Psoas muscle (tissue), 8 donors: ENCODE results near the gene AMN1. TPM values are rescaled to one million over a fixed set of nuclear protein-coding genes. Genes with fewer than 3 reads are reported as not detected.

Experiments used
- ATAC-seq, 4 donors: fragments of 200-7000 bp; cut with Tn5 transposase; one replicate each; pipeline ENCODE4 v1.9.1; 2020; ENCODE audit warnings: moderate library complexity in 3 of 4, mild to moderate bottlenecking in 2 of 4
- DNase-seq, 2 donors: peaks; one replicate each; pipeline ENCODE4 v3.0.0-alpha.2; 2020
- H3K27ac ChIP-seq: fragments of 200-600 bp; one replicate; pipeline ENCODE4 v1.8.0; 2022
- H3K27me3 ChIP-seq, 3 donors: fragments of 200-600 bp in 1 of 3; one replicate each; pipeline versions ENCODE4 v1.6.1 to v1.8.0; 2013 to 2022; ENCODE audit warnings: low read length in 2 of 3, mild to moderate bottlenecking in 2 of 3, moderate library complexity in 1 of 3; ENCODE audit not compliant: insufficient read depth in 3 of 3
- H3K36me3 ChIP-seq, 2 donors: fragments of 200-600 bp in 1 of 2; one replicate each; pipeline versions ENCODE4 v1.6.1 to v1.8.0; 2013 to 2022; ENCODE audit warnings: low read depth in 1 of 2, mild to moderate bottlenecking in 1 of 2, moderate library complexity in 1 of 2; ENCODE audit not compliant: insufficient read depth in 1 of 2
- H3K4me1 ChIP-seq: fragments of 200-600 bp; one replicate; pipeline ENCODE4 v1.8.0; 2022
- H3K4me3 ChIP-seq: fragments of 200-600 bp; one replicate; pipeline ENCODE4 v1.8.0; 2022; ENCODE audit warnings: mild to moderate bottlenecking
- H3K9me3 ChIP-seq: fragments of 200-600 bp; one replicate; pipeline ENCODE4 v1.8.0; 2022
- WGBS, 3 donors: extraction: QIAGEN DNeasy Blood & Tissue Kit; methylation state at CpG; one replicate each; pipeline versions ENCODE4 v1.1.6 to v1.1.7; 2013; 5-methylcytosine and 5-hydroxymethylcytosine counted together
- intact Hi-C, 2 donors: fragments of 100-400 bp; cut with DNase I; formaldehyde crosslinking; loops; one replicate each; pipeline versions ENCODE4 v1.11.0 to v1.14.2; 2022
- polyA plus RNA-seq, 3 donors: library from polyadenylated mRNA; stranded (reverse); fragments of 200-250 nt; gene quantifications; one replicate each; pipeline ENCODE4 v1.2.3, GENCODE V29; 2013
- total RNA-seq, 4 donors: library from RNA; stranded (reverse); fragmentation: NEBNext Ultra II Directional in 2 of 4; extraction: Animal tissue kit (Norgen Biotek cat#: 25700) in 2 of 4; gene quantifications; one replicate each; pipeline versions ENCODE4 v1.2.1 to v1.2.4, GENCODE V29; 2021 to 2023
- TF ChIP-seq, protein P1 (sequence below): fragments of 200-600 bp; IDR thresholded peaks from one replicate; pipeline ENCODE4 v1.8.0; 2022; ENCODE audit warnings: antibody characterized with exemption
- donor health status: healthy with polysubstance abuse.
- donor health status: DM: no; HTN: no; CAD: no; lungs with moderate emphysema.
- donor health status: Bipolar disorder and iron deficiency.
- donor health status: healthy.
- donor health status: DM: yes; HTN: yes; CAD: no.
- donor health status: DM: no; HTN: no; CAD: no.
- donor health status: DM: no; HTN: no; CAD: no.
- donor health status: DM: yes; HTN: yes; CAD: no.

Gene AMN1
- total and polyA plus RNA-seq, 7 donors, result 10.4 to 30.0 (median 13.8) TPM

DNA sequence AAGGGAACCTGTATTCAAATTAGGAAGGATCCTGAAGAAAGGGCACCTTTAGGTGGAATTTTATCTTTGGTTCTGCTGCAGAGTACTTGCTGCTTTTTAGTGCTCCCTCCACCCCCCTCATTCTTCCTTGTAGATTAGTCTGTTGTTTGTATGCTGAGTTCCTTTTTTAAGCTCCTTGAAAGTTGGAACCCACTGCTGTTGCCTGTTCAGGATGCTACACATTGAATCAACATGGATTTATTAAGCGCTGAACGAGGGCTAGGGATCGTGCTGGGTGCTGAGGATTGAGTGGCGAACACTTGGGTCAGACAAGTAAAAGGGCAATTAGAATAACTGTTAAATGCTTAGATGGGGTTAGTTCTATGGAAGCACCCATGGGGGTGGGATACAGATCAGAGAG, 884 bp upstream of the AMN1 start:
- TF ChIP-seq, protein P1, sequence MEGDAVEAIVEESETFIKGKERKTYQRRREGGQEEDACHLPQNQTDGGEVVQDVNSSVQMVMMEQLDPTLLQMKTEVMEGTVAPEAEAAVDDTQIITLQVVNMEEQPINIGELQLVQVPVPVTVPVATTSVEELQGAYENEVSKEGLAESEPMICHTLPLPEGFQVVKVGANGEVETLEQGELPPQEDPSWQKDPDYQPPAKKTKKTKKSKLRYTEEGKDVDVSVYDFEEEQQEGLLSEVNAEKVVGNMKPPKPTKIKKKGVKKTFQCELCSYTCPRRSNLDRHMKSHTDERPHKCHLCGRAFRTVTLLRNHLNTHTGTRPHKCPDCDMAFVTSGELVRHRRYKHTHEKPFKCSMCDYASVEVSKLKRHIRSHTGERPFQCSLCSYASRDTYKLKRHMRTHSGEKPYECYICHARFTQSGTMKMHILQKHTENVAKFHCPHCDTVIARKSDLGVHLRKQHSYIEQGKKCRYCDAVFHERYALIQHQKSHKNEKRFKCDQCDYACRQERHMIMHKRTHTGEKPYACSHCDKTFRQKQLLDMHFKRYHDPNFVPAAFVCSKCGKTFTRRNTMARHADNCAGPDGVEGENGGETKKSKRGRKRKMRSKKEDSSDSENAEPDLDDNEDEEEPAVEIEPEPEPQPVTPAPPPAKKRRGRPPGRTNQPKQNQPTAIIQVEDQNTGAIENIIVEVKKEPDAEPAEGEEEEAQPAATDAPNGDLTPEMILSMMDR, result no peak
- ATAC-seq, result no peak

DNA sequence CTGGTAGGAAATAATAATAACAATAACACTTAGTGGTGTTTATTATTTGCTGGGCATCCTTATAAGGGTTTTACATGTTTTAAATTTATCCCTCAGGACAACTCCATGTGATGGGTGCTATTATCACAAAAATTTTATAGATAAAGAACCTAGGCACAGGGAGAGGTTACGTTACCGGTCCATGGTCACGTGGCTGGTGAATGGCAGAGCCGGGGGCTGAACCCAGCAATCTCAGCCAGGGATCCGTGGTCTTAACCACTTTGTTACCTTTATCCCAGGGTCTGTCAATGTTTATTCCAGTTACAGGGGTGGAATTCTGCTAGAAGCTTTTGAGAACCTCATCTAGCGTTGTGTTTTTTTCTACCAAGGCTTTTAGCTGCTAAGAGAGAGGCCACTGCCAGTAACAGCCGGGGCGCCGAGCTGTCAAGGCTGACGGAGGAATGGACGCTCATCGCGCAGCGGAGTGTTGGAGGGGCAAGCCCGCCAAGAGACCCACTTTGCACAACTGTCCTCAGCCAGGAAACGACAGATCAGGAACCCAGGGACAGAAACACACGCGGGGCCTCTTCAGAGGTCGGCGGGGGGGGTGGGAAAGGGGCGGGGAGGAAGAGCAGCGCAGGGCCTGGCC, 418 bp downstream of the AMN1 start:
- H3K4me3 ChIP-seq, result peak overlapping the region; percentile 87
- ATAC-seq, result peak; percentile 29 to 58 (median 41)
- no peaks in the 10 kb centered on the region for H3K9me3 ChIP-seq
- intact Hi-C loops, result loop anchor here (5.0 kb wide), 3 partner anchors 66 to 234 kb away; partner anchors contain the start of gene ETFBKMT (in 1 of the 2)
- TF ChIP-seq, protein P1, result no peak
- H3K4me1 ChIP-seq, result peaks cover 43% of the 10 kb centered on the region
- H3K27me3 ChIP-seq, result no peaks in the 10 kb centered on the region
- DNase-seq, result peak in 1 of 2 donors; percentile 66
- H3K36me3 ChIP-seq, result no peaks in the 10 kb centered on the region
- 0 to 1% (median 0%) methylated on average over 21 to 22 of the region's 22 CpGs for WGBS, 3 donors
- peak overlapping the region; percentile 94 for H3K27ac ChIP-seq

More for the DNA sequence above, 884 bp upstream of the AMN1 start:
- Histone ChIP-seq H3K36me3 (no peaks in the 10 kb centered on the region), H3K27me3 (no peaks in the 10 kb centered on the region), H3K4me3 (peak overlapping the region; percentile 87), H3K27ac (peak overlapping the region; percentile 94), H3K9me3 (no peaks in the 10 kb centered on the region), H3K4me1 (peaks cover 44% of the 10 kb centered on the region)
- intact Hi-C loops, result loop anchor here (5.0 kb wide), 3 partner anchors 67 to 233 kb away; partner anchors contain the start of gene ETFBKMT (in 1 of the 2)
- 78 to 89% (median 87%) methylated on average over 4 of the region's 4 CpGs for WGBS, 3 donors
- DNase-seq, result no peak

DNA sequence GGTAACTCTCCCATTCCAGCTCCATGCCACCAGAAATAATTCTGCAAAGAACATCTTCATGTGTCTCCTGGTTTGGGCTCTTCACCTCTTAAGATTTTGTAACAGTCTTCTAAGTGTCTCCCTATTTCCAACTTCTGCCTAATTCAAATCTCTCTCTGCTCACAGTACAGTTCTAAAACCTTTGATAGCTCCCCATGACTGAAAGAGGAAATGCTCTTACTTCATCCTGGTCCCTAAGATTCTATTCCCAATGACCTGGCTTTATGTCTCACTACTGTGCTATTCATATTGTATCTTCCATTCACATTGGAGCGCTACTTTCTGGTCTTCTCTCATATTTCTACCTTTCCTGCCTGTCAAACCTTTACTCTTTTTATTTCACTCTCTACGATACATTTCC, 1.6 kb downstream of the AMN1 start:
- Histone ChIP-seq H3K27ac (no peak overlapping the region), H3K27me3 (no peaks in the 10 kb centered on the region), H3K9me3 (no peaks in the 10 kb centered on the region), H3K4me3 (no peak overlapping the region), H3K4me1 (peaks cover 31% of the 10 kb centered on the region), H3K36me3 (no peaks in the 10 kb centered on the region)
- TF ChIP-seq, protein P1, result no peak
- no peak for ATAC-seq
- intact Hi-C loops, result loop anchor here (5.0 kb wide), 3 partner anchors 65 to 235 kb away; partner anchors contain the start of gene ETFBKMT (in 1 of the 2)
- WGBS, 3 donors, result 96 to 98% (median 98%) methylated on average over 2 of the region's 2 CpGs
- DNase-seq, result no peak

DNA sequence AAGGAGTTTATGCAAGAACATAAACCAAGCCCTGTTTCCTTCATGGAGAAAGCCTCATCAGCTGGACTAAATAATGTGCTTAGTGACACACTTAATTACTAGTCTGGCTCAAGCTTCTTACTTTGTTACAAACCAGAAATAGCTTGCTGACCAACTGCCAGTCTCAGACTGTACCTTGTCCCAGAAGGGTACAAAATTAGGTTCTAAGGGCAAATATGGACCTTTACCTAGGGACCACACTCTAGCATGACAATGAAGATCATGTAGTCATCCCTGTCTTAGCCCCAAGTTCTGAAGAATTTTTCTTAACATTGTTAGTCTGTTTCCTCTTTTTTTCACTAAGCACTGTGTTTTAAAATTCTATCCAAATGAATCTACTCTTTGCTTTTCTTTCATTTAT, 2.2 kb downstream of the AMN1 start:
- no peak overlapping the region for H3K4me3 ChIP-seq
- no peaks in the 10 kb centered on the region for H3K27me3 ChIP-seq
- no peak overlapping the region for H3K27ac ChIP-seq
- H3K36me3 ChIP-seq, result no peaks in the 10 kb centered on the region
- no peaks in the 10 kb centered on the region for H3K9me3 ChIP-seq
- DNase-seq (no peak), ATAC-seq (no peak)
- intact Hi-C loops, result loop anchor here (5.0 kb wide), 3 partner anchors 64 to 236 kb away; partner anchors contain the start of gene ETFBKMT (in 1 of the 2)
- TF ChIP-seq, protein P1, result no peak
- H3K4me1 ChIP-seq, result peaks cover 25% of the 10 kb centered on the region

DNA sequence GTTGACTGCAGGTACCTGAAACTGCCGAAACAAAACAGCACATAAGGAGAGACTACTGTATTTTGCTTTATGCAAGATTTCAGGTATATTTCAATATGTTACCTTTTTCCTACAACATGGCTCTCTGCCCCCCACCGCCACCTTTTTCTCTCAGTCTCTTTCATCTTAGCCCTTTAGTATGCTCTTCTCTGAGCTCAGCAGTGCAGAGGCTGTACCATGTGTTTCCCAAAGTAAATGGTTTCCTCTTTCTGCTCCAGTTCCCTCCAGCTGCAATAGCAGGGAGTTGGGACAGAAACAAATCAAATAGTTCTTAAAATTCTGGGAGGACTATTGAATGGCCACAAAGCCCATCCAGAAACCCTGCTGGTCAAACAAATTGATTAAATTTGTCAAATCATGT, 4.3 kb downstream of the AMN1 start:
- H3K36me3 ChIP-seq, result peaks cover 0 to 6% of the 10 kb centered on the region in 2 donors
- no peak overlapping the region for H3K4me3 ChIP-seq
- no peaks in the 10 kb centered on the region for H3K9me3 ChIP-seq
- H3K27ac ChIP-seq, result no peak overlapping the region
- 87 to 93% (median 89%) methylated on average over 2 of the region's 2 CpGs for WGBS, 3 donors
- no peak for DNase-seq
- no peaks in the 10 kb centered on the region for H3K27me3 ChIP-seq
- intact Hi-C loops, result no loop called here
- ATAC-seq, result no peak
- H3K4me1 ChIP-seq, result peaks cover 7% of the 10 kb centered on the region
- TF ChIP-seq, protein P1, result no peak
